ENCODE measurements around the gene MPPED1.

The MPPED1 gene

DNA sequence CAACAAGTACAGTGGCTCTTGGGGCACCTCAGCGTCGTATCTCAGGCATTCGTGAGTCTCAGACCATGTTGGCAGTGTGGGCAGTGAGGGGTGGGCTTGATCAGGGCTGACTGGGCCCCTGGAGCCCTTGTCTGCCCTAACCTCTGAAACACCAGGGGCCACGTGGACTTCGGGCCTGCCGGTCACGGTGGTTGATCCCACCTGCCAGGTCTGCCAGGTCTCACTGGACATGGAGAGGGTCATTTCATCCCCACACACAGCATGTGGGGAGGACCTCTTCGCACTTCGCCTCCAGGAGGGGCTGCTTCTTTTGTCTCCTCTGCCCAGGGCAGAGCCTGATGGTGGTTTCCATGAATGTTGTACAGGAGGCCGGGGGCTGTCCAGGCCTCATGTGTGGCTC, 77.1 kb downstream of the MPPED1 start:
- DNase-seq (ENCODE audit: low read depth), result no peak
- no peak overlapping the region for H3K4me3 ChIP-seq (ENCODE audit: low read length)
- TF ChIP-seq, protein P1, sequence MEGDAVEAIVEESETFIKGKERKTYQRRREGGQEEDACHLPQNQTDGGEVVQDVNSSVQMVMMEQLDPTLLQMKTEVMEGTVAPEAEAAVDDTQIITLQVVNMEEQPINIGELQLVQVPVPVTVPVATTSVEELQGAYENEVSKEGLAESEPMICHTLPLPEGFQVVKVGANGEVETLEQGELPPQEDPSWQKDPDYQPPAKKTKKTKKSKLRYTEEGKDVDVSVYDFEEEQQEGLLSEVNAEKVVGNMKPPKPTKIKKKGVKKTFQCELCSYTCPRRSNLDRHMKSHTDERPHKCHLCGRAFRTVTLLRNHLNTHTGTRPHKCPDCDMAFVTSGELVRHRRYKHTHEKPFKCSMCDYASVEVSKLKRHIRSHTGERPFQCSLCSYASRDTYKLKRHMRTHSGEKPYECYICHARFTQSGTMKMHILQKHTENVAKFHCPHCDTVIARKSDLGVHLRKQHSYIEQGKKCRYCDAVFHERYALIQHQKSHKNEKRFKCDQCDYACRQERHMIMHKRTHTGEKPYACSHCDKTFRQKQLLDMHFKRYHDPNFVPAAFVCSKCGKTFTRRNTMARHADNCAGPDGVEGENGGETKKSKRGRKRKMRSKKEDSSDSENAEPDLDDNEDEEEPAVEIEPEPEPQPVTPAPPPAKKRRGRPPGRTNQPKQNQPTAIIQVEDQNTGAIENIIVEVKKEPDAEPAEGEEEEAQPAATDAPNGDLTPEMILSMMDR (conservative IDR thresholded peaks at IDR 0.05; ENCODE audit: low read depth, low read length), result no peak

DNA sequence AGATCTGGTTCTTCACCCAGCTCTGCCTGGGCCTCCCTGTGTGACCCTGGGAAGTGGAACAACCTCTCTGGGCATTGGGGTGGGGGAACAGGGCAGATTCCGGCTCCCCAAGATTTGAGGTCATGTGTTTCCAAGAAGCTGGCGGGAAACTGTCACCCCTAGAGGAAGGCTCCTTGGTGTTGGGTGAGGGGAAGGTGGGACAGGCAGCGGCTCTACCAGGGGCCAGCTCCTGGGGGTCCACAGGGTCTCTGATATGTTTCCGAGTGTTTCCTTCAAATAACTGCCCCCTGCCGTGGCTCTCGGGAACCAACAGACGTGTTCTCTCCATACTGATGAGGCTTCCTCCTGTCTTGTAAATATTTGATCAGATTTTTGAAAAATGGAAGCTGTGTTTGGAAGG, 78.5 kb downstream of the MPPED1 start:
- DNase-seq (ENCODE audit: low read depth), result no peak
- TF ChIP-seq, protein P1 (conservative IDR thresholded peaks at IDR 0.05; ENCODE audit: low read depth, low read length), result no peak
- H3K4me3 ChIP-seq (ENCODE audit: low read length), result no peak overlapping the region

DNA sequence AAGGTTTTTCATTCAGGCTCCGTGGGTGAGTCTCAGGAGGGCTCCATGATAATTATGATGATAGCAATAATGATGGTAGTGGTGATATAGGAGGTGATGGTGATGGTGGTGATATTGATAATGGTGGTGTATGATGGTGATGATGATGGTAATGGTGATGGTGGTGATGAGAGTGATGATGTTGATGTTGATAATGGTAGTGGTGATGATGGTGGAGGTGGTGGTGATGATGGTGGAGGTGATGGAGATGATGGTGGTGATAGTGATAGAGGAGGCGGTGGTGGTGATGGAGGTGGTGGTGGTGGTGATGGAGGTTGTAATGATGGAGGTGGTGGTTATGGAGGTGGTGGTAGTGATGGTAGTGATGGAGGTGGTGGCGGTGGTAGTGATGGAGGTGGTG, 79.4 kb downstream of the MPPED1 start:
- no peak for DNase-seq (ENCODE audit: low read depth)
- H3K4me3 ChIP-seq (ENCODE audit: low read length), result no peak overlapping the region
- TF ChIP-seq, protein P1 (conservative IDR thresholded peaks at IDR 0.05; ENCODE audit: low read depth, low read length), result no peak

DNA sequence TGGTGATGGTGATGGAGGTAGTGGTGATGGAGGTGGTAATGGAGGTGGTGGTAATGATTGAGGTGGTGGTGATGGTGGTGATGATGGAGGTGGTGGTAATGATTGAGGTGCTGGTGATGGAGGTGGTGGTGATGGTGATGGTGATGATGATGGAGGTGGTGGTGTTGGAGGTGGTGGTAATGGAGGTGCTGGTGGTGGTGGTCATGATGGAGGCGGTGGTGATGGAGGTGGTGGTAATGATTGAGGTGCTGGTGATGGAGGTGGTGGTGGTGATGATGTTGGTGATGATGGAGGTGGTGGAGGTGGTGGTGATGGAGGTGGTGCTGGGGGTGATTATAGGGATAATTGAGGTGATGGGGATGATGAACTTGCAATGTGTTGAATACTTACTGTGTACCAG, 79.9 kb downstream of the MPPED1 start:
- DNase-seq (ENCODE audit: low read depth), result no peak
- TF ChIP-seq, protein P1 (conservative IDR thresholded peaks at IDR 0.05; ENCODE audit: low read depth, low read length), result no peak
- H3K4me3 ChIP-seq (ENCODE audit: low read length), result no peak overlapping the region

DNA sequence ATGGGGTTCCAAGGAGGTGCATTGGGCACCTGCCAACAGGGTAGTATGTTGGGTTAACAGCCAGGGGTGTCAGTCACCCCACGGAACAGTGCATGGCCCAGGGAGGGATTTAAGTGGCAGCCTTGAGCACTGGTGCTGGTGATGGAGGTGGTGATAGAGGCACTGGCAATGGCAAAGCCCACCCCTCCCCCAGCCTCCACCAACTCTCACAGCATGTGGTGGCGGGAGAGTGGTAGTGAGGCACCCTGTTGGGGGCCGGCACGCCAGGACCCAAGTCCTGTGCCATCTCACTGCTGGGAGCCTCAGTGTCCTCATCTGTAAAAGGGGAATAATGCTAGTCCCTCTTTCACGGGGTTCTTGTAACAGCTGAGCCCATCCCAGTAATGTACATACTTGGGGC, 81.5 kb downstream of the MPPED1 start:
- no peak overlapping the region for H3K4me3 ChIP-seq (ENCODE audit: low read length)
- TF ChIP-seq, protein P1 (conservative IDR thresholded peaks at IDR 0.05; ENCODE audit: low read depth, low read length), result no peak
- no peak for DNase-seq (ENCODE audit: low read depth)

DNA sequence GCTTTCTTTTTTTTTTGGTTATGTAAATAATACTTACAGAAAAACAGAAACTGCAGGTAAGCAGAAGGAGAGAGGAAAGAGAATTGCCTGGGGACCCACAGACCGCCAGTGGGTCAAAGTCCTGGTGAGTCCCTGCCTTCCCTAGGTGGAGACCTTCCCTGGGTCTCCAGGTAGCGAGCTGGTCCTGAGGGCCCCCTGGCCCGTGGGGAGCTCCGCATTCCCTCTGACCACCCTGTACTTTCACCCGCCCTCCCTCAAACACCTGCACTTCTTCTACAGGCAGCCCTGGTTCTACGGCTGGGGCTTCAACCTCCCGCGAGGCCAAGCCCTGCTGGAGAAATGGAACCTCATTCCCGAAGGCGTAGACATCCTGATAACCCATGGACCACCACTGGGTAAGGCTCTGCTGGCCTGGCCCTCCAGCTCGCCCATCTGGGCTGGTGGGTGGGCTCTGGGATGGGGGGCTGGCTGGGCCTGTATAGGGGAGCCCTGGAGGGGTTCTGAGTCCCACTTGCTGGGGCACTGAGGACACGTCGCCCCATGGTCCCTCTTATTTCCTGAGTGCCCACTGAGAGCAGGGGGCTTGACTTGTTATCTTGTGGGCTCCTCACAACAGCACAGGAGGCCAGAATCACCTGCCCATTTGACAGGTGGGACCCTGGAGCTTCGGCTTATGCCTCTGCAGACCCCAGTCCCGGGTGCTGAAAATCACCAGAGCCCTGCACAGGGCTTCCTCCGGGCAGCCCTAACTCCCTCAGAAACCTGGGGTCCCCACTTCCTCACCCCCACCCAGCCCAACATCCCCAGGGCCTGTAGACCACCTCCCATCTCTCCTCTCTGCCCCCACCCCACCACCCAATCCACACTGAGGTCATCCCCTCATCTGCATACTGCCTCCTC, 86.4 kb downstream of the MPPED1 start:
- TF ChIP-seq, protein P1 (conservative IDR thresholded peaks at IDR 0.05; ENCODE audit: low read depth, low read length), result no peak
- DNase-seq (ENCODE audit: low read depth), result no peak
- no peak overlapping the region for H3K4me3 ChIP-seq (ENCODE audit: low read length)

DNA sequence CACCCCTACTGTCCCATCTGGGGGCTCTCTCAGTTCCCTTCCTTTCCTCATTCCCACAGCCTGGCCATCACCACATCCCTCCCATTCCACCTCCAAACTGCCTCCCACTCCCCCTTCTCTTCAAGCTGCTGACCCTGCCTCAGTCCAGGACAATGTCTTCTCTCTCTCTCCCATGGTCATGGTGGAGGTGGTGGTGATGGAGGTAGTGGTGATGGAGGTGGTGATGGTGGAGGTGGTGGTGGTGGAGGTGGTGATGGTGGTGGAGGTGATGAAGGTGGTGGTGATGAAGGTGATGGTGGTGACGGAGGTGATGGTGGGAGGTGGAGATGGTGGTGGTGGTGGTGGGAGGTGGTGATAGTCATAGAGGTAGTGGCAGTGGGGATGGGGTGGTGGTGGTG, 87.0 kb downstream of the MPPED1 start:
- no peak for DNase-seq (ENCODE audit: low read depth)
- TF ChIP-seq, protein P1 (conservative IDR thresholded peaks at IDR 0.05; ENCODE audit: low read depth, low read length), result no peak
- no peak overlapping the region for H3K4me3 ChIP-seq (ENCODE audit: low read length)

Data from retinal pigment epithelial cell (primary cell).